PFSK-1 (cell line): ENCODE results near the gene RNASE7.

Source experiments
- FOXP2 ChIP-seq: optimal IDR thresholded peaks from 2 replicates; pipeline ENCODE3; 2011; ENCODE audit warnings: borderline replicate concordance, control low read depth, inconsistent platforms; ENCODE audit not compliant: insufficient read depth; ENCODE audit errors: extremely low read length, extremely low read depth
- POLR2AphosphoS5 ChIP-seq: IDR thresholded peaks from 2 replicates; pipeline ENCODE4 v1.6.1; 2012; ENCODE audit warnings: low read depth, mild to moderate bottlenecking, control low read depth, low read length, moderate library complexity
- SIN3A ChIP-seq: IDR thresholded peaks from 2 replicates; pipeline ENCODE4 v1.6.1; 2012; ENCODE audit warnings: mild to moderate bottlenecking, low read length, moderate library complexity, borderline replicate concordance; ENCODE audit not compliant: insufficient read depth
- TAF1 ChIP-seq: IDR thresholded peaks from 2 replicates; pipeline ENCODE4 v1.6.1; 2012; ENCODE audit warnings: low read length, control low read depth, borderline replicate concordance; ENCODE audit not compliant: insufficient read depth
- TF ChIP-seq, protein P1 (sequence below), 2 experiments: IDR thresholded peaks; 2 replicates each; pipeline versions ENCODE4 v1.6.1 to v1.8.0; 2011 to 2012; ENCODE audit warnings: low read depth in 2 of 2, low read length in 2 of 2, control low read depth in 1 of 2, inconsistent platforms in 1 of 2, mild to moderate bottlenecking in 1 of 2, moderate library complexity in 1 of 2; ENCODE audit not compliant: insufficient read depth in 1 of 2

DNA sequence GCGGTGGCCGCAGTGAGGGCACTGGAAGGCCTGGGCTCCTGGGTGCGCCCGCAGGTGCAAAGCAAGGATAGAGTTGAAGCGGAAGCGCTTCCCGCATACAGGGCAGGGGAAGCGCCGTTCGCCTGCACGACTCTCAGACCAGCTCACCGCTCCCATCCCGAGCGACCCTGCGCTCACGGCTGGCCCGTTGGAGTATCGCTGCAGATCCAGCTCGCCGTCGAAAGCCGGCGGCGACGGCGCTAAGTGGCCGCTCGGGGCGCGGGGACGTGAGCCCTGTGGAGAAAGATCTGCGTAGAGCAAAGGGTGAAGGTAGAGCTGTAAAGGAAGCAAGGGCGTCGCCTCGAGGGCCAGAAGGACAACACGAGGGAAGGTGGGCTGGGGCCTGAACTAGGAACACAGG lies 50.9 kb downstream of the RNASE7 start:
- TF ChIP-seq FOXP2 = no peak
- TF ChIP-seq TAF1 = no peak
- 0 out of 2 replicates have a peak, but pooled peaks have one; percentile 5 for TF ChIP-seq POLR2AphosphoS5
- TF ChIP-seq, protein P1, sequence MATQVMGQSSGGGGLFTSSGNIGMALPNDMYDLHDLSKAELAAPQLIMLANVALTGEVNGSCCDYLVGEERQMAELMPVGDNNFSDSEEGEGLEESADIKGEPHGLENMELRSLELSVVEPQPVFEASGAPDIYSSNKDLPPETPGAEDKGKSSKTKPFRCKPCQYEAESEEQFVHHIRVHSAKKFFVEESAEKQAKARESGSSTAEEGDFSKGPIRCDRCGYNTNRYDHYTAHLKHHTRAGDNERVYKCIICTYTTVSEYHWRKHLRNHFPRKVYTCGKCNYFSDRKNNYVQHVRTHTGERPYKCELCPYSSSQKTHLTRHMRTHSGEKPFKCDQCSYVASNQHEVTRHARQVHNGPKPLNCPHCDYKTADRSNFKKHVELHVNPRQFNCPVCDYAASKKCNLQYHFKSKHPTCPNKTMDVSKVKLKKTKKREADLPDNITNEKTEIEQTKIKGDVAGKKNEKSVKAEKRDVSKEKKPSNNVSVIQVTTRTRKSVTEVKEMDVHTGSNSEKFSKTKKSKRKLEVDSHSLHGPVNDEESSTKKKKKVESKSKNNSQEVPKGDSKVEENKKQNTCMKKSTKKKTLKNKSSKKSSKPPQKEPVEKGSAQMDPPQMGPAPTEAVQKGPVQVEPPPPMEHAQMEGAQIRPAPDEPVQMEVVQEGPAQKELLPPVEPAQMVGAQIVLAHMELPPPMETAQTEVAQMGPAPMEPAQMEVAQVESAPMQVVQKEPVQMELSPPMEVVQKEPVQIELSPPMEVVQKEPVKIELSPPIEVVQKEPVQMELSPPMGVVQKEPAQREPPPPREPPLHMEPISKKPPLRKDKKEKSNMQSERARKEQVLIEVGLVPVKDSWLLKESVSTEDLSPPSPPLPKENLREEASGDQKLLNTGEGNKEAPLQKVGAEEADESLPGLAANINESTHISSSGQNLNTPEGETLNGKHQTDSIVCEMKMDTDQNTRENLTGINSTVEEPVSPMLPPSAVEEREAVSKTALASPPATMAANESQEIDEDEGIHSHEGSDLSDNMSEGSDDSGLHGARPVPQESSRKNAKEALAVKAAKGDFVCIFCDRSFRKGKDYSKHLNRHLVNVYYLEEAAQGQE (IDR thresholded peaks at IDR 0.05; ENCODE audit: insufficient read depth in 1 of 2, low read depth in 2 of 2, low read length in 2 of 2) = no peak
- no peak for TF ChIP-seq SIN3A
